Activated CD4-positive, alpha-beta T cell treated with anti-CD3 and anti-CD28 coated beads, Interleukin-2, amount 50 U/mL, for 4 hours (primary cell): Measurements from ENCODE around the gene ARHGEF5.
"Not testable (repeated sequence)": the region's sequence is repeated elsewhere in the genome, so short reads cannot be mapped to it uniquely, and the experiment has no call there.

Experiments
- DNase-seq, 2 experiments: peaks; one replicate each; pipeline ENCODE4 v3.0.0-alpha.2; 2020

ARHGEF5 gene

DNA sequence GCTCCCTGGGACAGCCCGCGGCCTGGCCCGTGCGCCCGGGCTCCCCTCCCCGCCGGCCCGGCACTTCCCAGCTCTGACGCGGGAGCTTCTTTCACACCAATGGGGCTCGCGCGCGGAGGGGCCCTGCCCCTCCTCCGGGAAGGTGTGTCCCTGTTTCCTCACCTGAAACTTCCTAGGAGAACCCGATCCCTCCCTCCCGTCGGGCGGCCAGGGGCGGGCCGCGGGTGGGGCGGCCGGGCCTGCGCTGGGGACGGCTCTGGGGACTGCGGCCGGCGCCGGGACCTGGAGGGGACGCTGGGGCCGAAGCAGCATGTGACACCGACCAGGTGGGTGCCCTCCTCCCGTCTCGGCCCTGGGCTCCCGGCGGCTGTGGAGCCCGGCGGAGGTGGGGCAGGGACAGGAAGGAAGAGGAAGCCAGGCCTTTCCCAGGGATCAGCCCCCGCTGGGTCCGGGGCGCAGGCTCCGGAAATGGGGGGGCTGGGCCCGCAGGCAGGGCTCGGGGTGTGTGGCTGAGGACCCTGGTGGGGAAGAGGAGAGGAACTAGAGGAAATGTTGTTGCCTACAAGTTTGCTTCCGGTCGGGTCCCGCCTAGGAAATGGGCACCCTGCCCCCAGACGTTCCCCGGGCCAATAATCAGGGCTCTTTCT is at the start of gene ARHGEF5:
ARHGEF5 (plus strand) TSS at position 227 of the 647 bp plus-strand sequence. CDS start 7,268 bp downstream, outside the sequence.
- DNase-seq, result not testable (repeated sequence)

DNA sequence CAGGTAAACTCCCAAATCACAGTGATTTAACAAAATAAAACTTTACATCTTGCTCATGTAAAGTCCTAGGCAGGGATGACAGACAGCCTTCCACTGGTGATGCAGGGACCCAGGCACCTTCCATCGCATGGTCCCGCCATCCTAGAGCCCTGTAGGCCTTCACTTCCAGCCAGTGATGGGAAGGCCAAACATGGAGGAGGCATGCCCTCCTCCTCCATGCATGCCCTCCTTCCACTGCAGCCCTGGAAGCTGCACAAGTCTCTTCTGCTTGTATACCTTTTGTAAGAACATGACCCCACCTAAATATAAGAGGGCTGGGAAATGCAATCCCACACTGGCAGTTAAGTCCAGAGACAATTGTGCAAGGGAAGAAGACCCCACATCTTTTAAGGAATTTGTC is 45.5 kb upstream of the ARHGEF5 start:
- not testable (repeated sequence) for DNase-seq

- DNase-seq, result not testable (repeated sequence)
Measured at GRCh38 chr7:144311218-144311617, 44.0 kb upstream of the ARHGEF5 start.

DNA sequence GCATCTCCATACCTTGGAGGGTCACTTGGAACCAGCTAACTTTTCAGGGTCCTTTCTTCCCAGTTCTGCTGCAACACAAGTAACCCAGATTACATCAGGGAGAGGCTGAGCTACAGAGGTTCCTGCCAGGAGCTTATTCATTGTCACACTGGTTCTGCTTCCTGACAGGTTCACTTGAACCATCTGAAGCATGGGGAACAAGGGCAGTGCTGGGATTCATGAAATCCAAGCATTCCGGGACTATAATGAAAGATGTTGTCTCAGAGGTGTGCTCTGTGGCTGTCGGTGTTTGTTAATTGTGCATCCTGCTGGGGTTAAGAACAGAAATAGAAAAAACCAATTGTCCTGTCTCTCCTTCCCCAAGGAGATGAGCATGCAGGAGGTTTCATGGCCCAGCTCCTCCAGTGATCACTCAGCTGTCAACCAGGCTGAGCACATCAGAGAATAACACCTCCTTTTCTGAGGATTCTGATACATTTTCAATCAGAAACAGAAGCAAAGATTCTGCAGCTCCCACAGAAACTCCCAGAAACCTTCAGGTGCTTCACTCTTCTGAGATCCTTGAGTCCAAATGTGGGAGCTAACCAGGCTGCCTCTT is 43.2 kb upstream of the ARHGEF5 start, which contains the start of gene OR2A1:
OR2A1 (plus strand) TSS at position 548 of the 598 bp plus-strand sequence. CDS start 5,706 bp downstream, outside the sequence.
- not testable (repeated sequence) for DNase-seq

- not testable (repeated sequence) for DNase-seq
Measured at GRCh38 chr7:144317537-144317936, 37.7 kb upstream of the ARHGEF5 start.

GRCh38 chr7:144319547-144319946 is 35.7 kb upstream of the ARHGEF5 start:
- not testable (repeated sequence) for DNase-seq

- not testable (repeated sequence) for DNase-seq
Measured at GRCh38 chr7:144321677-144322206, 33.5 kb upstream of the ARHGEF5 start.

DNA sequence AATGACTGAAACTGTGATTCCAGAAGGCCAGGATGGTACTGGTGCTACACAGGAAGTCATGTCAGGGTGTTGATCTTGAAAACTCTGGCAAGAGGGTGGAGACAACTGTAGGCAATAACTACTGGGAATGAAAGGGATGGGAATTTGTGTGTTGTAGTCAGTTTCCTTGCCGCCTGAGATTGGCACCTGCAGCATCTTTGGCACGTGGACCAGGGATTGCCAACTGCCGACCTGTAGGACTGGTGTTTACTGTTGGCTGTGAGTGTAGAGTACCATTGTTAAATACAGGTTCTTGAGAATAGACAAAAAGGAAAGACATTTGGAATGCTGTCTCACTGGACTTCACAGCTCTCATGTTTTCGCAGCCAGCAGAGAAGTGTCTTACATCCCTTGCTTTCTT is 31.8 kb upstream of the ARHGEF5 start:
- DNase-seq, result not testable (repeated sequence)

GRCh38 chr7:144325868-144326267 is 29.3 kb upstream of the ARHGEF5 start:
- DNase-seq, result not testable (repeated sequence)

- DNase-seq, result not testable (repeated sequence)
Measured at GRCh38 chr7:144330044-144330443, 25.2 kb upstream of the ARHGEF5 start.

- not testable (repeated sequence) for DNase-seq
Measured at GRCh38 chr7:144331221-144331995, 23.8 kb upstream of the ARHGEF5 start.

DNA sequence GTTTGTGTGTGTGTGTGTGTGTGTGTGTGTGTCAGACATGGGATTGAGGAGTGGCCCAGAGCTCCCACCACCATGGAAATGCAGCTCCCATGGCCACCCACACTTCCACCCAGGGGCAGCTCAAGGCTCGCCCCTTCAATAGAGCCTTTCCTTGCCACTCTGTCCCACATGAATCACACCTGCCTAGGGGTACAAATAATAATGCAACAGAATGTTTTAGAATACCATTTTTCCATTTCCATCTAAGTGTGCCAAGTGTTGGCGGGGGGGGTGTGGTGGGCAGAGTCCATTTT is 23.3 kb upstream of the ARHGEF5 start:
- DNase-seq, result not testable (repeated sequence)

DNA sequence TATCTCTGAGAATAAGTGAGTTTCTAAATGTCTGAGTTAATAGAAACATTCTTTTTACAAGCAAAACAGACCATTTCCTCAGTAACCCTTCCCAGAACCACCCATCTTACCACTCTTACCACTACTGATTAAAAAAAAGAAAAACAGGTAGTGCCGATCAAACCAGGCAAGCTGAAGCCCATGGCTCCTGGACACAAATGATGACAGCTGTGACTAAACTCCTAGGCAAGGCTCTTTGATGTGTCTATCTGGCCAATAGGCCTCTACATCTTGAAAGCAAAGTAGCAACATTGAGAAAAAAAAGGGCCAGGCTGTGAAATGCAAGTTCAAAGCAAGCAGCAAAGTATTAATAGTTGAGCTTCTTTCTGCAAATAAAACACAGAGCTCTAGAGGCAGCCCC is 6.6 kb upstream of the ARHGEF5 start:
- not testable (repeated sequence) for DNase-seq

DNA sequence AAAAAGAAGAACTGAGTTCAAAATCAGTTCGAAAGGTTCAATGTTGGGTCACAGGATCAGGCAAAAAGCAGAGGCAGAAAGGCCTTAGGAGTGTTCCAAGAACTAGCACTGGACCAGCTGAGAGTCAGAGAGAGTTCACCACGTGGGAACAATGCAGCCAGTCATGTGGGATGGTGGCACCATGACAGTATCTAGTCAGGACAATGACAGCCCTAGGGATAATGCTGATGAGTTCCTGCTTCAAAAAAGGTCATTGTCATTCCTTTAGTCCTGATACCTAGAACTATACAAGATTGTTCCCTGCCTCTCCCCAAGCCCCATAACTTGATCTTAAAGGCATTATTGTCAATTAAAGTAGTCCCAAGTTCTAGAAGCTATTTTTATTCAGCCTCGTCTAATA is 3.5 kb upstream of the ARHGEF5 start:
- DNase-seq, result not testable (repeated sequence)

DNA sequence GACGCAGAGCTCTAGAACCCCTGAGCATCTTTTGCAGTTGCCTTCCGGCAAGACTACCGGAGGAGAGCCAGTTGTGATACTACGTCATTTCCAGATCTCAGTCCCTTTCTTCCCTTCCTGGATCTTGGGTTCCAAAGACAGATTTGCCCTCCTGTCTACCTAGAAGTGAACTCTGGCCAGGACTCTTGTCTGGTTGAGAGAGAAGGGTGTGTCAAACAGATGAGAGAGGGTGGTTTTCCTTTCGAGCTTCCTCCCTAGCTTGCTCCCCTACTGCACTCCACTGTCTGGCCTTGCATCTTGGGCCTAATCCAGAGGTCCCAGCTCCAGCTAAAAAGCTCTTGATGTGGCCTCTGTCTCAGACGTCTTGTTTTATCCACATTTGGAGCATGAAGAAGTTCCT is 983 bp downstream of the ARHGEF5 start:
- DNase-seq, result not testable (repeated sequence)

DNA sequence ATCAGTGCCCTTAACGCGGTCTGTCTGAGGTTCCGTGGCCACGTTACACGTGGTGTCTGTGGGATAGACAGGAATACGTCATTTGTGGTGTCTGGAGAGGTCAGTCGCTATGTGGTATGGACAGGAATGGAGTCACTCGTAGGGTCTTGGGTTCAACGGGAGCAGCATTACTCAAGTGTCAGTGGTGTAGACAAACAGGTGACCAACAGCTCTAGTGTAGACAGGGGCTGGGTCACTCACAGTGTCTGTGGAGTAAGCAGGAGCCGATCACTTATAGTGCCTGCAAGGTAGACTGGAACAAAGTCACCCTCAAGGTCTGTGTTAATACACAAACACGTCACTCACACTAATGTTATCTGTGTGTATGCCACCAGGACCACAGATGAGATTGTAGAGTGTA is 1.7 kb downstream of the ARHGEF5 start:
- not testable (repeated sequence) for DNase-seq

GRCh38 chr7:144362061-144362460 is 6.9 kb downstream of the ARHGEF5 start:
- not testable (repeated sequence) for DNase-seq

- not testable (repeated sequence) for DNase-seq
Measured at GRCh38 chr7:144365523-144365922, 10.3 kb downstream of the ARHGEF5 start.

GRCh38 chr7:144367250-144367649 is 12.0 kb downstream of the ARHGEF5 start:
- DNase-seq, result not testable (repeated sequence)

DNA sequence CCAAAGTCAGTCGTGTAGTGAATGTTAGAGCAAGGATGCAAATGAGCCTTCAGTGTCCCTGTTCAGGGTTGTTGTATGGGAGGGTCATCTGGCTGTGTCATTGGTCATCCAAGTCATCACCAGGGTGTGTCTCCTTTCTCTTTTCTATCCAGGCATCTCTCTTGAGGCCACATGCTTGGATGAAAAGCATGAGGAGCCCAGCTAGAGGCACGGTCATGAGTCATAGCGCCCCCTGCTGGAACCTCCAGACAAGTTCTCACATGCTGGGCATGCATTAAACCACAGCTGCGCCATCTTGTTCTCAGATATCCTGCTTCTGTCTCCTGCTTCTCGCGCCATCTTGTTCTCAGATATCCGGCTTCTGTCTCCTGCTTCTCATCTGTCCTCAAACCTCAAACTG is 14.0 kb downstream of the ARHGEF5 start:
- DNase-seq, result not testable (repeated sequence)

GRCh38 chr7:144378651-144379050 is 23.4 kb downstream of the ARHGEF5 start:
- no peak for DNase-seq

- no peak for DNase-seq
Measured at GRCh38 chr7:144379776-144380384, 24.7 kb downstream of the ARHGEF5 start.

GRCh38 chr7:144384071-144384470 is 28.9 kb downstream of the ARHGEF5 start:
- DNase-seq, result no peak
